Measurements from ENCODE around the gene IFITM10. TPM values are rescaled to one million over a fixed set of nuclear protein-coding genes. Genes with fewer than 3 reads are reported as not detected.
A peak's percentile ranks its signal among the peaks of the same experiment; 100 is the strongest.

Gene IFITM10
- total and polyA plus RNA-seq, 12 donors = 0.28 to 267 (median 31.6) TPM

DNA sequence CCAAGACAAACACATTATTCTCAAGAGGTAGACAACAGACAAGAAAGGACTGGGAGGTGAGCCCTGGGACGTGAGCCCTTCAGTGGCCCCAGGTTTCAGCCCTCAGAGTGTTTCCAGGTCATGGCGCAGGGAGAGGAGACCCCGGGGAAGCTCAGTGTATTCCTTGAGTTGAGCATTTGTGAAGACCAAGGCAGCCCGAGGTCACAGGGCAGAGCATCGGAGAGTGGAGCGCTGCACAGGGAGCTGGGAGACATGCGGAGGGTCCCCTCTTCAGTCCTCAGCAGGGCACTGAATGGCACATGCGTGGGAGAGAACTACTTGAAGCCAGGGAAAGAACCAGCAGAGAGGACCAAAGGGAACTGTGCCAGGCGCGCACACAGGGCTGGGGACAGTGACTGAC lies 41.7 kb downstream of the IFITM10 start:
- TF ChIP-seq, protein P1, sequence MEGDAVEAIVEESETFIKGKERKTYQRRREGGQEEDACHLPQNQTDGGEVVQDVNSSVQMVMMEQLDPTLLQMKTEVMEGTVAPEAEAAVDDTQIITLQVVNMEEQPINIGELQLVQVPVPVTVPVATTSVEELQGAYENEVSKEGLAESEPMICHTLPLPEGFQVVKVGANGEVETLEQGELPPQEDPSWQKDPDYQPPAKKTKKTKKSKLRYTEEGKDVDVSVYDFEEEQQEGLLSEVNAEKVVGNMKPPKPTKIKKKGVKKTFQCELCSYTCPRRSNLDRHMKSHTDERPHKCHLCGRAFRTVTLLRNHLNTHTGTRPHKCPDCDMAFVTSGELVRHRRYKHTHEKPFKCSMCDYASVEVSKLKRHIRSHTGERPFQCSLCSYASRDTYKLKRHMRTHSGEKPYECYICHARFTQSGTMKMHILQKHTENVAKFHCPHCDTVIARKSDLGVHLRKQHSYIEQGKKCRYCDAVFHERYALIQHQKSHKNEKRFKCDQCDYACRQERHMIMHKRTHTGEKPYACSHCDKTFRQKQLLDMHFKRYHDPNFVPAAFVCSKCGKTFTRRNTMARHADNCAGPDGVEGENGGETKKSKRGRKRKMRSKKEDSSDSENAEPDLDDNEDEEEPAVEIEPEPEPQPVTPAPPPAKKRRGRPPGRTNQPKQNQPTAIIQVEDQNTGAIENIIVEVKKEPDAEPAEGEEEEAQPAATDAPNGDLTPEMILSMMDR (IDR thresholded peaks at IDR 0.05) = no peak
- TF ChIP-seq POLR2A (IDR thresholded peaks at IDR 0.05) = no peak
- no peaks in the 10 kb centered on the region for H3K36me3 ChIP-seq (replicated peaks in 1 of 2)
- peaks cover 6% of the 10 kb centered on the region for H3K27me3 ChIP-seq
- WGBS, 4 donors = 85 to 94% (median 90%) methylated on average over 9 to 10 of the region's 10 CpGs
- H3K9me3 ChIP-seq (replicated peaks in 1 of 3) = no peaks in the 10 kb centered on the region
- intact Hi-C loops (cut with DNase I) = no loop called here
- DNase-seq = no peak
- no peak overlapping the region for H3K27ac ChIP-seq
- no peak overlapping the region for H3K4me3 ChIP-seq
- H3K4me1 ChIP-seq (replicated peaks in 1 of 2) = peaks cover 0 to 7% of the 10 kb centered on the region in 2 donors

DNA sequence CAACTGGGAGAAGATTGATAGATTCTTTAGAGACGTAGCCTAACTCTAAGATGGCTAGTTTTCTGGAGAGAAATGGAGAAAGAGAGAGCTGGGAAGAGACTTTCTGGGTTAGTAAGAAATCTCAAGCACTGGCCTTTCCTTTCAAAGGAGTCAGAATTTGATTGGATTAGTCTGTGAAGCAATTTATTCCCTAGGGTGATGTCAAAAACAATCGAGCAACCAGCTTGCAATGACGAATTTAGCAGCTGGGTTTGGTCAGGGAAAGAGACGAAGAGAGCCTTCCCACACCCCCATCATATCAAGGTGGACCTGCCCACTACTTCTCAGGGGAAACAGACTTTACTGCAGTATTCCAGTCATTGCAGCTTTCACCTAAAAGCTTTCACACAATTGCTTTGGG lies 42.6 kb downstream of the IFITM10 start:
- H3K27me3 ChIP-seq = peaks cover 3% of the 10 kb centered on the region
- no peak overlapping the region for H3K27ac ChIP-seq
- intact Hi-C loops (cut with DNase I) = no loop called here
- no peaks in the 10 kb centered on the region for H3K9me3 ChIP-seq (replicated peaks in 1 of 3)
- H3K36me3 ChIP-seq (replicated peaks in 1 of 2) = no peaks in the 10 kb centered on the region
- DNase-seq = no peak
- peaks cover 0 to 7% of the 10 kb centered on the region in 2 donors for H3K4me1 ChIP-seq (replicated peaks in 1 of 2)
- H3K4me3 ChIP-seq = no peak overlapping the region
- 36 to 62% (median 53%) methylated on average over 4 of the region's 4 CpGs for WGBS, 4 donors
- TF ChIP-seq, protein P1 (IDR thresholded peaks at IDR 0.05) = no peak
- TF ChIP-seq POLR2A (IDR thresholded peaks at IDR 0.05) = no peak

DNA sequence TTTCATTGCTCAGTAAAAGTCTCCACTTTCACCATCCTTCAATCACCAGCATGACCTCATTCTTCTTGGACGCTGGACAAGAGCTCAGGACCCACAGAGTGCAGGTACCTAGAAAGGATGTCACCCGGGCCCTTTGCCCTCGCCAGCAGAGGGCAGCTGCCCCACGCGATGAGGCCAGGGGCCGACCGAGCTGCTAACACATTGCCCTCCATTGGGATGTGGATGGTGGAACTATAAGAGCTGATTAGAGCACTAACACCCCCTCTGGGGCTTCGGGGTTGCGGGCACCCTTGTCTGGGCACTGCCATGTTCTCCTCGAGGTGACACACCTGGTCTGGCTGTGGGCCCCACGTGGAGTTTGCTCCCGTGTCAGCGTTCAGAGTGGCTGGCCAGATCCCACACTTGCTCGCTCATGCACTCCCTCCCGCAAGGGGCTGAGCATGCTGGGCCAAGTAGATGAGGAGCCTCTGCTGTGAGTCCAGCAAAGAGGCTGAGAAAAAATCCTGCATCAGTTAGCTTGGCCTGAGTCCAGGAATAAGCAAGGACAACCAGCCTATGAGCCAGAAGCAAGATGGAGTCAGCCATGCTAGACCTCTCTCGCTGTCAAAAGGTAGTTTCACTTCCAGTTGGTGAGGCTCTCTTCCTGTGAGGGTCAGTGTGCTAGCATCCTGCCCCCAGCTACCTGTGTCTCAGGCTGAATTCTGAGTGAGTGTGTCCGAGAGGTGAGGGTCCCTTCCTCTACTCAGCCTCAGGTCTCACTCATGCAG lies 43.6 kb downstream of the IFITM10 start:
- intact Hi-C loops (cut with DNase I) = no loop called here
- H3K9me3 ChIP-seq (replicated peaks in 1 of 3) = no peaks in the 10 kb centered on the region
- peaks cover 0 to 7% of the 10 kb centered on the region in 2 donors for H3K4me1 ChIP-seq (replicated peaks in 1 of 2)
- peak in 1 of 7 donors; percentile 10 for DNase-seq
- no peak overlapping the region for H3K4me3 ChIP-seq
- H3K36me3 ChIP-seq (replicated peaks in 1 of 2) = no peaks in the 10 kb centered on the region
- no peaks in the 10 kb centered on the region for H3K27me3 ChIP-seq
- TF ChIP-seq POLR2A (IDR thresholded peaks at IDR 0.05) = no peak
- TF ChIP-seq, protein P1 (IDR thresholded peaks at IDR 0.05) = peak in 2 of 6 experiments; percentile 24 to 29
- 67 to 90% (median 81%) methylated on average over 2 to 17 of the region's 17 CpGs for WGBS, 4 donors
- no peak overlapping the region for H3K27ac ChIP-seq

DNA sequence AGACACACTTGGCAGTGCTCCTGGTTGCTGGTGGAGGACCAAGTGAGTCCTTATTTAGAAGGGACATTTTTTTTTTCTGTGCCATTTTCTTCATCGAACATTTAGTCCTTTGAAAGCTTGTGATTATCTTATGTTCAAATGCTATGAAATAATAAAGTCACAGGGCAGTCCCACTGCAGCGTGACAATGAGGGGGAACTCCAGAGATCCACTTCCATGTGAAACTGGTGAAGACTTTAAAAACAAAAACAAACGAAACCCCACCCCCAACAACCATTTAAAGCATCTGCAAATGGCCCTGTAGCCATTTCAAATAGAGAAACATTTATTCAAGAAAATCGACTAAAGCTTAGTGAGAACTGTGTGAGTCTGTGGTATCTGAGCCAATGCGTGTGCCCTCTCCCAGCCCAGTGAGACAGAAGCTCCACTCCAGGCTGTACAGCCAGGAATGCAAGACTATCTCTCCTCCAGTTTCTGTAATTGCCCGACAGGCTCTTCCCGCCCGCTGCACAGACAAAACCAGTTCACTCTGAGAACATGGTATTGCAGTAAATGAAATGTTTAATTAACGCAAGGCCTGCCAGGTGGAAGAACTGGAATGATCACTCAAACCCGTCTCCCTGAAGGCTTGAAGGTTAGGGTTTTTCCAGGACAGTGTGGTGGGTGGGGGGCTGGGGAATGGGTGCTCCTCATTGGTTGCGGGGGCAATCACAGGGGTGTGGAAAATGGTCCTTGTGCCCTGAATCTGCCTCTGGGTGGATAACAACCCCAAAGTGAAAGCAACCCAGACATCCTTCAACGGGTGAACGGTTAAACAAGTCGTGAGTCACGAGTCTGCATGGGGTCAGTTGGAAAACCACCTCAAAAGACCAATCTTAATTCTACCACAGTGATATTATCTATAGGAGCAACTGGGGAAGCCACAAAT lies 45.0 kb downstream of the IFITM10 start:
- H3K9me3 ChIP-seq (replicated peaks in 1 of 3) = no peaks in the 10 kb centered on the region
- WGBS, 4 donors = 63 to 77% (median 68%) methylated on average over 15 of the region's 15 CpGs
- intact Hi-C loops (cut with DNase I) = no loop called here
- TF ChIP-seq, protein P1 (IDR thresholded peaks at IDR 0.05) = no peak
- no peak for TF ChIP-seq POLR2A (IDR thresholded peaks at IDR 0.05)
- H3K27ac ChIP-seq = no peak overlapping the region
- no peaks in the 10 kb centered on the region for H3K36me3 ChIP-seq (replicated peaks in 1 of 2)
- no peaks in the 10 kb centered on the region for H3K27me3 ChIP-seq
- H3K4me3 ChIP-seq = no peak overlapping the region
- peak in 4 of 7 donors; percentile 3 to 63 (median 32) for DNase-seq
- H3K4me1 ChIP-seq (replicated peaks in 1 of 2) = peaks cover 0 to 7% of the 10 kb centered on the region in 2 donors
